ENCODE measurements around the gene DCHS2. TPM values are rescaled to one million over a fixed set of nuclear protein-coding genes. Genes with fewer than 3 reads are reported as not detected.

Gene DCHS2
- total RNA-seq, 1 experiment from 2014 or later = not detected

DNA sequence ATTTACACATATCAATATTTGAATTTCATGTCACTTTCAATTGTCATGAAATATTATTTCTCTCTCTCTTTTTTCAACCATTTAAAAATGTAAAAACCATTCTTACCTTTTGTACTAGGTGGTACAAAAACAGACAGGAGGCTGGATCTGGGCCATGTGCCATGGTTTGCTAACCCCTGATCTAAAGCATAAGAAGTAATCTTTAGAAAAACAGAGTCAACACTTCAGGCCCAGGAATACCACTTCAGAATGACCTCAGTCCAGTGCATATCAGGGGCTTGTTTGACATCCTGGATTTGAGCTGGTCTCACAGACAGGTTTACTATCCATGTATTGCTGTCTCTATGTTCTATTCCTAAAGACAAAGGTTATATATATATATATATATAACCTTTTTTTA lies 102.5 kb downstream of the DCHS2 start:
- Histone ChIP-seq H3K9me3 (no peaks in the 10 kb centered on the region), H3K4me1 (no peaks in the 10 kb centered on the region), H3K36me3 (ENCODE audit: control insufficient read depth, insufficient read depth, low read length) (no peaks in the 10 kb centered on the region), H3K27me3 (replicated peaks; ENCODE audit: control insufficient read depth, insufficient read depth, low read length) (no peaks in the 10 kb centered on the region), H3K4me3 (ENCODE audit: low read depth, low read length) (no peak overlapping the region)
- CTCF ChIA-PET = no interaction called here
- Mint-ChIP-seq H3K9me3 (ENCODE audit: unreplicated experiment) (no peaks in the 10 kb centered on the region), H3K4me1 (ENCODE audit: low read depth, unreplicated experiment) (no peaks in the 10 kb centered on the region), H3K4me3 (ENCODE audit: unreplicated experiment) (no peak overlapping the region), H3K27ac (ENCODE audit: unreplicated experiment) (no peak overlapping the region), H3K36me3 (ENCODE audit: insufficient read depth, unreplicated experiment) (no peaks in the 10 kb centered on the region), H3K27me3 (ENCODE audit: insufficient read depth, unreplicated experiment) (no peaks in the 10 kb centered on the region)
- intact Hi-C loops (cut with micrococcal nuclease; ENCODE audit: unreplicated experiment) = no loop called here
- BruUV-seq (replicated peaks) = no TSS peak
- POLR2A ChIA-PET = no interaction called here
- DNase-seq = no peak
- TF ChIP-seq, protein P1, sequence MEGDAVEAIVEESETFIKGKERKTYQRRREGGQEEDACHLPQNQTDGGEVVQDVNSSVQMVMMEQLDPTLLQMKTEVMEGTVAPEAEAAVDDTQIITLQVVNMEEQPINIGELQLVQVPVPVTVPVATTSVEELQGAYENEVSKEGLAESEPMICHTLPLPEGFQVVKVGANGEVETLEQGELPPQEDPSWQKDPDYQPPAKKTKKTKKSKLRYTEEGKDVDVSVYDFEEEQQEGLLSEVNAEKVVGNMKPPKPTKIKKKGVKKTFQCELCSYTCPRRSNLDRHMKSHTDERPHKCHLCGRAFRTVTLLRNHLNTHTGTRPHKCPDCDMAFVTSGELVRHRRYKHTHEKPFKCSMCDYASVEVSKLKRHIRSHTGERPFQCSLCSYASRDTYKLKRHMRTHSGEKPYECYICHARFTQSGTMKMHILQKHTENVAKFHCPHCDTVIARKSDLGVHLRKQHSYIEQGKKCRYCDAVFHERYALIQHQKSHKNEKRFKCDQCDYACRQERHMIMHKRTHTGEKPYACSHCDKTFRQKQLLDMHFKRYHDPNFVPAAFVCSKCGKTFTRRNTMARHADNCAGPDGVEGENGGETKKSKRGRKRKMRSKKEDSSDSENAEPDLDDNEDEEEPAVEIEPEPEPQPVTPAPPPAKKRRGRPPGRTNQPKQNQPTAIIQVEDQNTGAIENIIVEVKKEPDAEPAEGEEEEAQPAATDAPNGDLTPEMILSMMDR (IDR thresholded peaks at IDR 0.05; ENCODE audit: insufficient read depth in 1 of 2, low read depth in 1 of 2, low read length in 1 of 2, severe bottlenecking in 1 of 2, unreplicated experiment in 1 of 2) = no peak

DNA sequence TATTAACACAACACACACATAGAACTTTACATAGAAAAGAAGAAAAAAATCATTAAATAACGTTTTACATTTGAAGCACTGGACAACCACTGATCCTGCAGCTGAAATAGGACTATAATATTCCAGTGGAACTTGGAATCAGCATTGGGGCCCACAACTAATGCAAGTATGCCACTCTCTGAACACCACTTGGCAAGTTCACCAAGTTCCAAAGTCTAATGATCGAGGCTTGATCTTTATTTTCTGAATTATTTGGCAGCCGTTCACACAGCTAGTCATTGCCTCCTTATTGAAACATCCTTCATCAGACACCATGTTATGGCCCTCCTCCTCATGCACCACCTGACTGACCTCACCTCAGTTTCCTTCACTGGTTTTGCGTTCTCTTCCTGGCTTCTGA lies 107.6 kb downstream of the DCHS2 start:
- H3K36me3 ChIP-seq (ENCODE audit: control insufficient read depth, insufficient read depth, low read length) = no peaks in the 10 kb centered on the region
- DNase-seq = no peak
- H3K27me3 ChIP-seq (replicated peaks; ENCODE audit: control insufficient read depth, insufficient read depth, low read length) = no peaks in the 10 kb centered on the region
- H3K4me3 Mint-ChIP-seq (ENCODE audit: unreplicated experiment) = no peak overlapping the region
- ChIA-PET POLR2A (no interaction called here), CTCF (no interaction called here)
- H3K4me1 ChIP-seq = no peaks in the 10 kb centered on the region
- TF ChIP-seq, protein P1 (IDR thresholded peaks at IDR 0.05; ENCODE audit: insufficient read depth in 1 of 2, low read depth in 1 of 2, low read length in 1 of 2, severe bottlenecking in 1 of 2, unreplicated experiment in 1 of 2) = no peak
- H3K4me3 ChIP-seq (ENCODE audit: low read depth, low read length) = no peak overlapping the region
- no peaks in the 10 kb centered on the region for H3K36me3 Mint-ChIP-seq (ENCODE audit: insufficient read depth, unreplicated experiment)
- peaks cover 4% of the 10 kb centered on the region for H3K27me3 Mint-ChIP-seq (ENCODE audit: insufficient read depth, unreplicated experiment)
- H3K4me1 Mint-ChIP-seq (ENCODE audit: low read depth, unreplicated experiment) = no peaks in the 10 kb centered on the region
- no peaks in the 10 kb centered on the region for H3K9me3 ChIP-seq
- H3K27ac Mint-ChIP-seq (ENCODE audit: unreplicated experiment) = no peak overlapping the region
- intact Hi-C loops (cut with micrococcal nuclease; ENCODE audit: unreplicated experiment) = no loop called here
- BruUV-seq (replicated peaks) = no TSS peak
- no peaks in the 10 kb centered on the region for H3K9me3 Mint-ChIP-seq (ENCODE audit: unreplicated experiment)

DNA sequence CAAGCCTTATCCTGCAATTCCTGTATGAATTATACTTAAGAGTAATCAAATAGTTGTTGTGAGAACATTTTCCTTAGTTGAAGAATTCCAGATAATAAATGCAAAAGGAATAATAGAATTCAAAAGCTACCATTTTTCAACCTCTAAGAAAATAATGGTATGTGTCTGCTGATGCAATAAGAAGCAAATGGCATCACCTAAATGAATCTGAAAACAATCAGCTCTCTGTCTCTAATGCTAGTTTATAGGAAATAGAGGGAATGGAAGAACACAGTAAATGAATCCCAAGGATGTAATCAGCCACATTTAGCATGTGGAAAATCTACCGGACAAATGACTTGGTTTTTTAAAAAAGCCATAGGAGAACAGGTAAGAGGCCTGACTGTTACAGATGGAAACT lies 115.1 kb downstream of the DCHS2 start:
- no peak overlapping the region for H3K4me3 ChIP-seq (ENCODE audit: low read depth, low read length)
- no TSS peak for BruUV-seq (replicated peaks)
- CTCF ChIA-PET = no interaction called here

More for the DNA sequence above, 115.1 kb downstream of the DCHS2 start:
- Mint-ChIP-seq H3K27me3 (ENCODE audit: insufficient read depth, unreplicated experiment) (peaks cover 14% of the 10 kb centered on the region), H3K4me1 (ENCODE audit: low read depth, unreplicated experiment) (no peaks in the 10 kb centered on the region), H3K27ac (ENCODE audit: unreplicated experiment) (no peak overlapping the region), H3K36me3 (ENCODE audit: insufficient read depth, unreplicated experiment) (no peaks in the 10 kb centered on the region), H3K9me3 (ENCODE audit: unreplicated experiment) (no peaks in the 10 kb centered on the region), H3K4me3 (ENCODE audit: unreplicated experiment) (no peak overlapping the region)
- no peak for DNase-seq
- Histone ChIP-seq H3K36me3 (ENCODE audit: control insufficient read depth, insufficient read depth, low read length) (no peaks in the 10 kb centered on the region), H3K9me3 (no peaks in the 10 kb centered on the region), H3K4me1 (no peaks in the 10 kb centered on the region), H3K27me3 (replicated peaks; ENCODE audit: control insufficient read depth, insufficient read depth, low read length) (no peaks in the 10 kb centered on the region)
- POLR2A ChIA-PET = no interaction called here
- intact Hi-C loops (cut with micrococcal nuclease; ENCODE audit: unreplicated experiment) = no loop called here
- TF ChIP-seq, protein P1 (IDR thresholded peaks at IDR 0.05; ENCODE audit: insufficient read depth in 1 of 2, low read depth in 1 of 2, low read length in 1 of 2, severe bottlenecking in 1 of 2, unreplicated experiment in 1 of 2) = no peak
